Coronary artery (tissue), 2 donors: ENCODE measurements around the gene PRKCH.
"Not testable (repeated sequence)": the region's sequence is repeated elsewhere in the genome, so short reads cannot be mapped to it uniquely, and the experiment has no call there.

Experiments
- DNase-seq: peaks from one replicate; pipeline ENCODE4 v3.0.0-alpha.2; 2017; ENCODE audit warnings: low spot score
- H3K27ac ChIP-seq, 2 donors: fragments of 200-600 bp; sonication (generic); one replicate each; pipeline ENCODE4 v1.5.1; 2016 to 2019
- H3K4me3 ChIP-seq: fragments of 200-600 bp; sonication (generic); 2 replicates; pipeline ENCODE4 v1.5.1; 2016; ENCODE audit warnings: mild to moderate bottlenecking, moderate library complexity
- TF ChIP-seq, protein P1 (sequence below): fragments of 200-600 bp; sonication (generic); IDR thresholded peaks from one replicate; pipeline ENCODE4 v1.5.1; 2019; ENCODE audit warnings: antibody characterized with exemption

The PRKCH gene

DNA sequence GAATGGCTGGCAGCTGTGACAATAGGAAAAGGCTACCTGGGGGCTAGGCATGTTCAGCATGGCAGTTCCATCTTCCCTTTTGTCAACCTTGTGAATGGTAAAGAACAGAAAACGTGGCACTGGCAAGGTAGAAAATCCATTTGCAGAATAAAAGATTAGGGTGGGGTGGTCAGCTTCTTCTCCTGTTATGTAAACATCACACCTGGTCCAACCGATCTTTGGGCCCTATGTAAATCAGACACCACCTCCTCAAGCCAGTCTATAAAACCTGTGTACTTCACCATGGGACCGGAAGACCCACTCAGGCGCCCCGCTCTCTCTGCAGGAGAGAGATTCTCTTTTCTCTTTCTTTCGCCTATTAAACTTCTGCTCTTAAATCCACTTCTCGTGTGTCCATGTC lies 20.6 kb upstream of the PRKCH start:
- TF ChIP-seq, protein P1, sequence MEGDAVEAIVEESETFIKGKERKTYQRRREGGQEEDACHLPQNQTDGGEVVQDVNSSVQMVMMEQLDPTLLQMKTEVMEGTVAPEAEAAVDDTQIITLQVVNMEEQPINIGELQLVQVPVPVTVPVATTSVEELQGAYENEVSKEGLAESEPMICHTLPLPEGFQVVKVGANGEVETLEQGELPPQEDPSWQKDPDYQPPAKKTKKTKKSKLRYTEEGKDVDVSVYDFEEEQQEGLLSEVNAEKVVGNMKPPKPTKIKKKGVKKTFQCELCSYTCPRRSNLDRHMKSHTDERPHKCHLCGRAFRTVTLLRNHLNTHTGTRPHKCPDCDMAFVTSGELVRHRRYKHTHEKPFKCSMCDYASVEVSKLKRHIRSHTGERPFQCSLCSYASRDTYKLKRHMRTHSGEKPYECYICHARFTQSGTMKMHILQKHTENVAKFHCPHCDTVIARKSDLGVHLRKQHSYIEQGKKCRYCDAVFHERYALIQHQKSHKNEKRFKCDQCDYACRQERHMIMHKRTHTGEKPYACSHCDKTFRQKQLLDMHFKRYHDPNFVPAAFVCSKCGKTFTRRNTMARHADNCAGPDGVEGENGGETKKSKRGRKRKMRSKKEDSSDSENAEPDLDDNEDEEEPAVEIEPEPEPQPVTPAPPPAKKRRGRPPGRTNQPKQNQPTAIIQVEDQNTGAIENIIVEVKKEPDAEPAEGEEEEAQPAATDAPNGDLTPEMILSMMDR: no peak
- Histone ChIP-seq H3K27ac (no peak overlapping the region), H3K4me3 (no peak overlapping the region)
- DNase-seq: no peak

DNA sequence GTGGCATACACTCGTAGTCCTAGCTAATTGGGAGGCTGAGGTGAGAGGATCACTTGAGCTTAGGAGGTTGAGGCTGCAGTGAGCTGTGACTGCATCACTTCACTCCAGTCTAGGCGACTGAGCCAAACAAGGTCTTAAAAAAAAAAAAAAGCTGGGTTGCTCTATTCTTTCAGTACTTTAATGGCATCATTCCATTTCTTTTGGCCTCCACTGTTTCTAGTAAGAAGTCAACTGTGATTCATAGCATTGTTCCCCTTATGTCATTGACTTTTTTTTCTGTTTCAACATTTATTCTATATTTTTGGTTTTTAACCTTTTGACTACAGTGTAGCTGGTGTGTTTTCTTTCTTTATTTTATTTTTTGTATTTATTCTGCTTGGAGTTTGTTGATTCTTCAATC lies 16.7 kb upstream of the PRKCH start:
- DNase-seq: no peak
- no peak overlapping the region for H3K4me3 ChIP-seq
- TF ChIP-seq, protein P1: no peak
- H3K27ac ChIP-seq: no peak overlapping the region

DNA sequence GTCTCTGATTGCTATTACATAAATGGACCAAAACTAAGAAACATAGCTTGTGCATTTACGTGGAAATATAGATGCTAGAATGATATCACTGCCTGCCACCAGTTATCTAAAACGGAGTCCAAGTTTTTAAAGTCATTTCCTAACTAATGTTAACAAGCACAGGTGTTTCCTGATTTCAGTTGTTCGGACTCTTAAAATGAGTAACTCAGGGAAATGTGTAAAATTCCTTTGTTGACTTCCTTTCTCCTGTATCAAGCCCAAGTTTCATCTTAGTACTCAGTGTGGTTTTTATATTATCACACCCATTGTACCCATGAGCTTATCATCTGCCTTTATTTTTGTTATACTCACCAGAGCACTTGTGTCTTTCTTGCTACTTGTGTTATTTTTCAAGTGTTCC lies 13.2 kb upstream of the PRKCH start:
- TF ChIP-seq, protein P1: no peak
- no peak for DNase-seq
- no peak overlapping the region for H3K4me3 ChIP-seq
- no peak overlapping the region for H3K27ac ChIP-seq

DNA sequence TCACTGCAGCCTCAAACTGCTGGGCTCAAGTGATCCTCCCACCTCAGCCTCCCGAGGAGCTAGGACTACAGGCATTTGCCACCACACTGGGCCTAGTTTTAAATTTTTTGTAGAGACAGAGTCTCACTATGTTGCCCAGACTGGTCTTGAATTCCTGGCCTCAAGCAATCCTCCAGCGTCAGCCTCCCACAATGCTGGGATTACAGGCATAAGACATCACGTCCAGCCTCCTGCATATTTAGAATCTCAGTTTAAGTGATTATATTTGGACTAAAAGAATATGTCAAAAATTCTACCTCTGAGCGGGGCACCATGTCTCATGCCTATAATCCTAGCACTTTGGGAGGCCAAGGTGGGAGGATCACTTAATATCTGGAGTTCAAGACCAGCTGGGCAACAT lies 12.7 kb upstream of the PRKCH start:
- H3K27ac ChIP-seq, DNase-seq, H3K4me3 ChIP-seq: not testable (repeated sequence)

DNA sequence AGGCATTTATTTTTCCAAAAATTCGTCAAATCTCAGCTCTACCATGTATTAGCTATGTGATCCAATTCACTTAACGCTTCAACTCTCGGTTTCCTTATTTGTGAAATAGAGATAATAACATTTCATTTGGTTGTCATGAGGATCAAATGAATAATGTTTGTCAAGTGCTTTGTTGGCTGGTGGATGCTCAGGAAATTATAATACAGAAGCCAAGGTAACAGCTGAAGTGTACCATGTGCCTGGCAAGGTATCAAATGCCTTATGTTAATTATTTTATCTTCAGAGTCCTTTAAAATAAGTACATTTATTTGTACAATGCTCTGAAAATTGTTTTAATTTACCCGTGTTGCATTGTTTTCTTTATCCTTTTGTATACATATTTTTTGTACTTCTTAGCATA lies 6.1 kb upstream of the PRKCH start:
- no peak for DNase-seq
- H3K4me3 ChIP-seq: no peak overlapping the region
- no peak overlapping the region for H3K27ac ChIP-seq
- TF ChIP-seq, protein P1: no peak

DNA sequence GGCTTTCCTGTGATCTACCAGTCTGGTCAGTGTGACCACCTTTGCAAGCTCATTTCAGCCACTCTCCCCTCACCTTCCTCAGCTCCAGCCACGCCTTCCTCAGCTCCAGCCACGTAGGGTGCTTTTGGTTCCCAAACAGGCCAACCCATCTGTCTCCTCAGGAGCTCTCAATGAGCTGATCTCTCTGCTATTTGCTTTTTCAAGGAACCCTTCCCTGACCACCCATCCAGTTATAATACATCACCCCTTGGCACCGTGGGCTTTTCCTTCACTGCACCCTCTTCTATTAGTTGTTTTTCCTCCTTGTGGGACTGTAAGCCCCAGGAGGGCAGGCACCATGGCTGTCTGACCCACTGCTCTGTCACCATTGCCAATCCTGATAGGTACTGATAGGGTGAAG lies 2.3 kb upstream of the PRKCH start:
- TF ChIP-seq, protein P1: no peak
- no peak overlapping the region for H3K4me3 ChIP-seq
- DNase-seq: no peak
- H3K27ac ChIP-seq: no peak overlapping the region

DNA sequence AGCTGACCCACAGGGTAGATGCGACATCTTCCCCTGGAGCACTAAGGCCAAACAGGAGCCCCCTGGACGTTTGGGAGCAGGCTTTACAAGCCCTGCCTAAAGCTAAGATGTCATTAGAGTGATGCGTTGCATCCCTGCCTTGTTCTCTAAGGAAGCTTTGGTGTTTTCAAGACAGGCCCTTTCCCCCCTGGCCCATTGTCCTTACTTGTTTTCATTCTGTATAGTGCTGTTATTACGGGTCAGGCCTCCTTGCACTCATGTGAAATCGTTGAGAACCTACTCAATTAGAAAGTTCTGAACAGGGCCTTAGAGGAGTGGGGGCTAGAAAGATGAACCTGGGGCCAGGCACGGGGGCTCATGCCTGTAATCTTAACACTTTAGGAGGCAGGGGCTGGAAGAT lies 1.7 kb upstream of the PRKCH start:
- TF ChIP-seq, protein P1: no peak
- Histone ChIP-seq H3K27ac (no peak overlapping the region), H3K4me3 (no peak overlapping the region)
- DNase-seq: no peak

DNA sequence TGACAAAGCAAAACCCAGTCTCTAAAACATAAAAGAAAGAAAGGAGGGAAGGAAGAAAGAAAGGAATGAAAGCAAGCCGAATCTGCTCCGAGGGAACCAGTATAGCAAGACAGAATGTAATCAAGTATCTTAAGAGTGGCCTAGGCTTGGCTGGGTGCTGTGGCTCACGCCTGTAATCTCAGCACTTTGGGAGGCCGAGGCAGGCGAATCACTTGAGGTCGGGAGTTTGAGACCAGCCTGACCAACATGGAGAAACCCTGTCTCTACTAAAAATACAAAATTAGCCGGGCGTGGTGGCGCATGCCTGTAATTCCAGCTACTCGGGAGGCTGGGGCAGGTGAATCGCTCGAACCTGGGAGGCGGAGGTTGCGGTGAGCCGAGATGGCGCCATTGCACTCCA lies 1.2 kb upstream of the PRKCH start:
- not testable (repeated sequence) for DNase-seq, H3K27ac ChIP-seq, H3K4me3 ChIP-seq
